CD8-positive, alpha-beta T cell (primary cell): ENCODE data around the gene MRFAP1. TPM values are rescaled to one million over a fixed set of nuclear protein-coding genes. Genes with fewer than 3 reads are reported as not detected.

Source experiments
- total RNA-seq, 46 experiments: library from RNA in 2 of 46; stranded (reverse) in 2 of 46; gene quantifications; one replicate each; pipeline ENCODE4 v1.2.3 and lab custom pipeline; 2021 to 2026

MRFAP1 gene
- total RNA-seq, 2 experiments from 2014 or later: 177 to 183 TPM

Other genes with a start within 250 kb of the MRFAP1 start
- not detected for gene PPP2R2C, start 168.1 kb upstream of the MRFAP1 start, total RNA-seq
- gene MAN2B2, start 65.5 kb upstream of the MRFAP1 start, total RNA-seq: 10 to 100 TPM; 26.4 to 26.7 TPM
- 1 to 10 TPM; 1.1 to 1.5 TPM for gene S100P, start 53.2 kb downstream of the MRFAP1 start, total RNA-seq
- gene MRFAP1L1, start 69.2 kb downstream of the MRFAP1 start, total RNA-seq: 10 to 100 TPM; 27.5 to 30.0 TPM
- gene BLOC1S4, start 75.5 kb downstream of the MRFAP1 start, total RNA-seq: 10 to 100 TPM; 29.7 to 30.7 TPM
- 10 to 100 TPM; 18.4 to 19.7 TPM for gene KIAA0232, start 142.0 kb downstream of the MRFAP1 start, total RNA-seq